DOHH2 (cell line): ENCODE data around the gene KDELR3.

Source experiments
- EZH2phosphoT487 ChIP-seq: fragments of 200-600 bp; sonication (generic); IDR thresholded peaks from 2 replicates; pipeline ENCODE4 v1.6.1; 2017; ENCODE audit warnings: borderline replicate concordance, mild to moderate bottlenecking, antibody characterized with exemption, low read length, moderate library complexity, mixed read lengths
- TF ChIP-seq, protein P1 (sequence below): fragments of 200-600 bp; sonication (generic); IDR thresholded peaks from one replicate; pipeline ENCODE4 v1.5.1; 2014; ENCODE audit warnings: antibody characterized with exemption, mild to moderate bottlenecking, low read depth, low read length; ENCODE audit not compliant: poor library complexity, severe bottlenecking

DNA sequence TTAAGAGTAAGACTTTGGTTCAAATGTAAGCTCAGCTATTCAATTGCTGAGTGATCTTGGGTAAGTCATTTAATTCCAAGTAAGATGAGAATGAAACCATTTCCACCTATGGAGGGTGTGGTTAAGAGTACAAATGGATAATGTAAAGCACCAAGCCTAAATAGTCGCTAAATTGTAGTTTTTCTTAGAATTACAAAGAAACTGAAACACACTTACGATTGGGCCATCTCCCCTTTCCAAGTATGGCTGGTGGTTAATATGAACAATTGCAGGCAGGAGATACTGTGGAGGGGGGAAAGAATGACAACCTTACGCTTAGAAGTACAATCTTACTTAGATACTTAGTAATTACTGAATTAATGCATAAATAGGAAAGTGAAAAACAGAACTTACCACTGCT is 30.0 kb downstream of the KDELR3 start:
- TF ChIP-seq EZH2phosphoT487 = no peak
- TF ChIP-seq, protein P1, sequence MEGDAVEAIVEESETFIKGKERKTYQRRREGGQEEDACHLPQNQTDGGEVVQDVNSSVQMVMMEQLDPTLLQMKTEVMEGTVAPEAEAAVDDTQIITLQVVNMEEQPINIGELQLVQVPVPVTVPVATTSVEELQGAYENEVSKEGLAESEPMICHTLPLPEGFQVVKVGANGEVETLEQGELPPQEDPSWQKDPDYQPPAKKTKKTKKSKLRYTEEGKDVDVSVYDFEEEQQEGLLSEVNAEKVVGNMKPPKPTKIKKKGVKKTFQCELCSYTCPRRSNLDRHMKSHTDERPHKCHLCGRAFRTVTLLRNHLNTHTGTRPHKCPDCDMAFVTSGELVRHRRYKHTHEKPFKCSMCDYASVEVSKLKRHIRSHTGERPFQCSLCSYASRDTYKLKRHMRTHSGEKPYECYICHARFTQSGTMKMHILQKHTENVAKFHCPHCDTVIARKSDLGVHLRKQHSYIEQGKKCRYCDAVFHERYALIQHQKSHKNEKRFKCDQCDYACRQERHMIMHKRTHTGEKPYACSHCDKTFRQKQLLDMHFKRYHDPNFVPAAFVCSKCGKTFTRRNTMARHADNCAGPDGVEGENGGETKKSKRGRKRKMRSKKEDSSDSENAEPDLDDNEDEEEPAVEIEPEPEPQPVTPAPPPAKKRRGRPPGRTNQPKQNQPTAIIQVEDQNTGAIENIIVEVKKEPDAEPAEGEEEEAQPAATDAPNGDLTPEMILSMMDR = no peak
